ENCODE results near the gene HINT3.
"Not testable (repeated sequence)": the region's sequence is repeated elsewhere in the genome, so short reads cannot be mapped to it uniquely, and the experiment has no call there.

Gene HINT3

GRCh38 chr6:125970760-125971159 lies 14.2 kb downstream of the HINT3 start:
- H3K4me3 ChIP-seq (ENCODE audit: low read length, poor library complexity, severe bottlenecking), result no peak overlapping the region
- H3F3A ChIP-seq (ENCODE audit: low read depth), result no peaks in the 10 kb centered on the region
- no peaks in the 10 kb centered on the region for H3K9me3 ChIP-seq (ENCODE audit: insufficient read depth, low read depth, low read length)
- H3K4me1 ChIP-seq (ENCODE audit: insufficient read depth, low read length, poor library complexity, severe bottlenecking), result peaks cover 7% of the 10 kb centered on the region
- peaks cover 8% of the 10 kb centered on the region; the same call in 1 of the 2 replicates for H3K79me2 ChIP-seq (ENCODE audit: insufficient read depth, low read length)
- H4K20me1 ChIP-seq (ENCODE audit: insufficient read depth, low read length, poor library complexity, severe bottlenecking), result peaks cover 3% of the 10 kb centered on the region
- no peak overlapping the region for H3K9ac ChIP-seq (ENCODE audit: low read depth, low read length, poor library complexity, severe bottlenecking)
- no peak for TF ChIP-seq EZH2phosphoT487 (IDR thresholded peaks at IDR 0.05; ENCODE audit: borderline replicate concordance)
- TF ChIP-seq CTCF (conservative IDR thresholded peaks at IDR 0.05; ENCODE audit: low read length), result no peak
- no peaks in the 10 kb centered on the region for H3K27me3 ChIP-seq (ENCODE audit: insufficient read depth, low read length, poor library complexity, severe bottlenecking)
- no peak overlapping the region for H3K4me2 ChIP-seq (ENCODE audit: low read depth, low read length, poor library complexity, severe bottlenecking)
- H3K9me2 ChIP-seq (replicated peaks; ENCODE audit: low read depth, low read length), result no peaks in the 10 kb centered on the region
- H2AFZ ChIP-seq (ENCODE audit: low read length), result no peak overlapping the region
- H3K36me3 ChIP-seq (ENCODE audit: insufficient read depth, low read length), result peaks cover 42% of the 10 kb centered on the region; the same call in 1 of the 2 replicates

DNA sequence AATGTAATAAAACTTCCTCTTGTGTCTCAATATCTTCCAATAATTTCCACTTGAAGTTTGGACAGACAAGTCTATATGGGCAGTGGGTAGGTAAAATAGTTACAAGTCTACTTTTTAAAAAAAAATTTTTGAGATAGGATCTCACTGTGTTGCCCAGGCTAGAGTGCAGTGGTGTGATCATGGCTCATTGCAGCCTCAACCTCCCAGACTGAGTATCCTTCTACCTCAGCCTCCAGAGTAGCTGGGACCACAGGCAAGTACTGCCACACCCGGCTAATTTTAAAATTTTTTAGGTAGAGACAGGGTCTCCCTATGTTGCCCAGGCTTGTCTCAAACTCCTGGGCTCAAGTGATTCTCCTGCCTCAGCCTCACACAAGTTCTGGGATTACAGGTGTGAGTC lies 15.9 kb downstream of the HINT3 start:
- not testable (repeated sequence) for H3K79me2 ChIP-seq (ENCODE audit: insufficient read depth, low read length); H4K20me1 ChIP-seq (ENCODE audit: insufficient read depth, low read length, poor library complexity, severe bottlenecking); H2AFZ ChIP-seq (ENCODE audit: low read length); H3F3A ChIP-seq (ENCODE audit: low read depth); H3K4me3 ChIP-seq (ENCODE audit: low read length, poor library complexity, severe bottlenecking); H3K4me1 ChIP-seq (ENCODE audit: insufficient read depth, low read length, poor library complexity, severe bottlenecking); H3K9me3 ChIP-seq (ENCODE audit: insufficient read depth, low read depth, low read length); H3K9ac ChIP-seq (ENCODE audit: low read depth, low read length, poor library complexity, severe bottlenecking); H3K27me3 ChIP-seq (ENCODE audit: insufficient read depth, low read length, poor library complexity, severe bottlenecking); H3K4me2 ChIP-seq (ENCODE audit: low read depth, low read length, poor library complexity, severe bottlenecking); H3K9me2 ChIP-seq (replicated peaks; ENCODE audit: low read depth, low read length)
- H3K36me3 ChIP-seq (ENCODE audit: insufficient read depth, low read length), result peaks cover 46% of the 10 kb centered on the region; the same call in 1 of the 2 replicates

DNA sequence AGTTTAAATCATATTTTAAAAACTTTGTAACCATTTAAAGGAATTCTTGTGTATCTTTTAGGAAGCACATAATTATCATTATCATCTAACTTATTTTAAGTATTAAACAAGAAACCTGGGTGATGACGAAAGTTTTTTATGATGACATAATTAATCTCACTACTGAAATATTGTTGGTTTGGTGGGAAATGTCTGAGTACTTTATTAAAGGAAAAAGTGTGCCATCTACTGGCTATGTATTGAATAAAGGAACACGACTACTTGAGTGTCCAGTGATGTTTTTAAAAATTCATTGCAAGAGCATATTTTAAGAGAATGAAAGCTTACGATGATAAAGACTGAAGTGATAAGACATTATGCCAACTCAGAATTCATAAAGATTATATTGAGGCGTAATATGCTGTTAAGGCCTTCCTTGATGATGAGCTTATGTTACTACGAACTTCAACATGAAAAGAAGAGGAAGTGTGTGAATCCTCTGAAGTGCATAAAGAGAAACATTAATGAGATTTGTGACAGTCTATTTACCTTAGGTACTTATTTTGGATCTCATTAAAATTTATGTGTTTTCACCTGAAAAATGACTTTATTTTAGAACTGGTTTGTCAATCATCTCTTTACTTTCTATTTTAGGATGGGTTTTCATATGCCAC lies 17.8 kb downstream of the HINT3 start:
- Histone ChIP-seq H3K27me3 (ENCODE audit: insufficient read depth, low read length, poor library complexity, severe bottlenecking) (no peaks in the 10 kb centered on the region), H2AFZ (ENCODE audit: low read length) (no peak overlapping the region), H3K9ac (ENCODE audit: low read depth, low read length, poor library complexity, severe bottlenecking) (no peak overlapping the region), H3K4me3 (ENCODE audit: low read length, poor library complexity, severe bottlenecking) (no peak overlapping the region), H3F3A (ENCODE audit: low read depth) (no peaks in the 10 kb centered on the region), H3K9me2 (replicated peaks; ENCODE audit: low read depth, low read length) (no peaks in the 10 kb centered on the region), H3K9me3 (ENCODE audit: insufficient read depth, low read depth, low read length) (no peaks in the 10 kb centered on the region), H3K4me2 (ENCODE audit: low read depth, low read length, poor library complexity, severe bottlenecking) (no peak overlapping the region), H3K79me2 (ENCODE audit: insufficient read depth, low read length) (peaks cover 4% of the 10 kb centered on the region; the same call in 1 of the 2 replicates), H3K4me1 (ENCODE audit: insufficient read depth, low read length, poor library complexity, severe bottlenecking) (no peaks in the 10 kb centered on the region), H4K20me1 (ENCODE audit: insufficient read depth, low read length, poor library complexity, severe bottlenecking) (peaks cover 3% of the 10 kb centered on the region), H3K36me3 (ENCODE audit: insufficient read depth, low read length) (peaks cover 46% of the 10 kb centered on the region; the same call in 1 of the 2 replicates)
- TF ChIP-seq EZH2phosphoT487 (IDR thresholded peaks at IDR 0.05; ENCODE audit: borderline replicate concordance) (no peak), CTCF (conservative IDR thresholded peaks at IDR 0.05; ENCODE audit: low read length) (peak; percentile 74)

DNA sequence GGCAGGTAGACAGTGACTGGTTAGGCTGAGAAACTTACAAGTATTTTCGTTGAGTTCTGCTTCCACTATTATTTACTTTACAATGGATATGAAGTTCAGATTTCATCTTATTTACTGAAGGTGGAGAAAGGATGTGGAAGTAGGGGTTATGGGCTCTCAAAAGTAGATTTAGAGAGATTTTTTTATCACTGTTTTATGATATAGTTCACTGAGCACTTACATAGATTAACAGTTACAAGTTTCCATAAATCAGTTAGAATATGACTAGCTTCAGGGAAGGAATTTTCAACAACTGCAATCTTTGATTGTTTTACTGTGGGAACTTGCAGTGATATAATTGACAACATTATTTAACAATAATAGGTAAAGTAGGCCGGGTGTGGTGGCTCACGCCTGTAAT lies 22.5 kb downstream of the HINT3 start:
- TF ChIP-seq CTCF (conservative IDR thresholded peaks at IDR 0.05; ENCODE audit: low read length) (no peak), EZH2phosphoT487 (IDR thresholded peaks at IDR 0.05; ENCODE audit: borderline replicate concordance) (no peak)

More for the DNA sequence above, 22.5 kb downstream of the HINT3 start:
- no peaks in the 10 kb centered on the region for H3F3A ChIP-seq (ENCODE audit: low read depth)
- no peak overlapping the region for H3K4me2 ChIP-seq (ENCODE audit: low read depth, low read length, poor library complexity, severe bottlenecking)
- no peak overlapping the region for H2AFZ ChIP-seq (ENCODE audit: low read length)
- H3K27me3 ChIP-seq (ENCODE audit: insufficient read depth, low read length, poor library complexity, severe bottlenecking), result no peaks in the 10 kb centered on the region
- peaks cover 33% of the 10 kb centered on the region; the same call in 1 of the 2 replicates for H3K36me3 ChIP-seq (ENCODE audit: insufficient read depth, low read length)
- no peaks in the 10 kb centered on the region for H3K4me1 ChIP-seq (ENCODE audit: insufficient read depth, low read length, poor library complexity, severe bottlenecking)
- no peaks in the 10 kb centered on the region for H3K9me3 ChIP-seq (ENCODE audit: insufficient read depth, low read depth, low read length)
- no peaks in the 10 kb centered on the region for H3K79me2 ChIP-seq (ENCODE audit: insufficient read depth, low read length)
- H3K9ac ChIP-seq (ENCODE audit: low read depth, low read length, poor library complexity, severe bottlenecking), result no peak overlapping the region
- no peak overlapping the region for H3K4me3 ChIP-seq (ENCODE audit: low read length, poor library complexity, severe bottlenecking)
- no peaks in the 10 kb centered on the region for H3K9me2 ChIP-seq (replicated peaks; ENCODE audit: low read depth, low read length)
- no peaks in the 10 kb centered on the region for H4K20me1 ChIP-seq (ENCODE audit: insufficient read depth, low read length, poor library complexity, severe bottlenecking)
